Astrocyte (in vitro differentiated cells and primary cell): ENCODE data around the gene SCGB1C1. TPM values are rescaled to one million over a fixed set of nuclear protein-coding genes. Genes with fewer than 3 reads are reported as not detected.
"Not testable (repeated sequence)": the region's sequence is repeated elsewhere in the genome, so short reads cannot be mapped to it uniquely, and the experiment has no call there.

Experiments
- DNase-seq: peaks from one replicate; pipeline ENCODE4 v3.0.0-alpha.2; 2010; ENCODE audit warnings: low read depth
- FAIRE-seq: peaks from 2 replicates; lab custom pipeline; 2011; peaks lifted over from hg19 to GRCh38; lab: Jason Lieb, UNC
- H2AFZ ChIP-seq: 2 replicates; pipeline ENCODE4 v1.6.0; 2012; ENCODE audit warnings: low read depth, low read length, inconsistent platforms
- H3K27ac ChIP-seq: 2 replicates; pipeline ENCODE4 v1.5.1; 2011; ENCODE audit warnings: low read depth, low read length, inconsistent platforms
- H3K27me3 ChIP-seq: 2 replicates; pipeline ENCODE4 v1.6.0; 2011; ENCODE audit warnings: low read length, inconsistent platforms; ENCODE audit not compliant: insufficient read depth
- H3K36me3 ChIP-seq: 2 replicates; pipeline ENCODE4 v1.5.1; 2011; ENCODE audit warnings: low read length, inconsistent platforms; ENCODE audit not compliant: insufficient read depth
- H3K4me1 ChIP-seq: 2 replicates; pipeline ENCODE4 v1.5.1; 2011; ENCODE audit warnings: low read length, inconsistent platforms; ENCODE audit not compliant: insufficient read depth
- H3K4me2 ChIP-seq: 2 replicates; pipeline ENCODE4 v1.6.0; 2012; ENCODE audit warnings: low read length, inconsistent platforms
- H3K4me3 ChIP-seq: 2 replicates; pipeline ENCODE4 v1.5.1; 2011; ENCODE audit warnings: low read depth, mild to moderate bottlenecking, low read length, inconsistent platforms; ENCODE audit not compliant: insufficient read depth
- H3K79me2 ChIP-seq: 2 replicates; pipeline ENCODE4 v1.6.0; 2012; ENCODE audit warnings: mild to moderate bottlenecking, low read length, inconsistent platforms; ENCODE audit not compliant: insufficient read depth
- H3K9ac ChIP-seq: 2 replicates; pipeline ENCODE4 v1.6.0; 2012; ENCODE audit warnings: mild to moderate bottlenecking, low read length, inconsistent platforms
- H3K9me3 ChIP-seq: 2 replicates; pipeline ENCODE4 v1.5.1; 2012; ENCODE audit warnings: low read depth, mild to moderate bottlenecking, low read length, inconsistent platforms; ENCODE audit not compliant: insufficient read depth
- H4K20me1 ChIP-seq: 2 replicates; pipeline ENCODE4 v1.6.0; 2012; ENCODE audit warnings: low read length, inconsistent platforms; ENCODE audit not compliant: insufficient read depth
- H3K27ac Mint-ChIP-seq: one replicate; pipeline ENCODE4 v1.8.0; 2021; ENCODE audit warnings: mild to moderate bottlenecking, mixed read lengths; ENCODE audit not compliant: unreplicated experiment
- H3K27me3 Mint-ChIP-seq: one replicate; pipeline ENCODE4 v1.8.0; 2021; ENCODE audit warnings: low read depth, mixed read lengths; ENCODE audit not compliant: unreplicated experiment
- H3K36me3 Mint-ChIP-seq: one replicate; pipeline ENCODE4 v1.8.0; 2021; ENCODE audit warnings: low read depth, mixed read lengths; ENCODE audit not compliant: unreplicated experiment
- H3K4me1 Mint-ChIP-seq: one replicate; pipeline ENCODE4 v1.8.0; 2021; ENCODE audit warnings: low read depth, mixed read lengths; ENCODE audit not compliant: unreplicated experiment
- H3K4me3 Mint-ChIP-seq: one replicate; pipeline ENCODE4 v1.8.0; 2021; ENCODE audit warnings: mild to moderate bottlenecking, moderate library complexity, mixed read lengths; ENCODE audit not compliant: unreplicated experiment
- H3K9me3 Mint-ChIP-seq: one replicate; pipeline ENCODE4 v1.8.0; 2021; ENCODE audit warnings: mild to moderate bottlenecking, mixed read lengths; ENCODE audit not compliant: unreplicated experiment
- CTCF ChIP-seq: IDR thresholded peaks from 2 replicates; pipeline ENCODE4 v1.5.1; 2011; ENCODE audit warnings: low read depth, mild to moderate bottlenecking, inconsistent platforms, low read length, moderate library complexity; ENCODE audit not compliant: insufficient read depth
- EZH2 ChIP-seq: IDR thresholded peaks from 2 replicates; pipeline ENCODE4 v1.6.1; 2012; ENCODE audit warnings: mild to moderate bottlenecking, low read length, inconsistent platforms; ENCODE audit not compliant: insufficient read depth
- total RNA-seq: library from RNA; stranded (reverse); gene quantifications from 2 replicates; pipeline ENCODE4 v1.2.1, GENCODE V29; 2021

SCGB1C1 gene
- total RNA-seq, 1 donor from 2014 or later = not detected

GRCh38 chr11:218815-219593 lies 26.1 kb downstream of the SCGB1C1 start:
- no peaks in the 10 kb centered on the region for H3K27me3 ChIP-seq
- no peaks in the 10 kb centered on the region for H3K27me3 Mint-ChIP-seq
- no peaks in the 10 kb centered on the region for H3K9me3 Mint-ChIP-seq
- H3K9ac ChIP-seq = no peak overlapping the region
- peaks cover 20% of the 10 kb centered on the region for H3K36me3 ChIP-seq
- H3K9me3 ChIP-seq = no peaks in the 10 kb centered on the region
- peaks cover 3% of the 10 kb centered on the region for H3K79me2 ChIP-seq
- peaks cover 12% of the 10 kb centered on the region for H3K4me1 Mint-ChIP-seq
- H3K4me3 ChIP-seq = no peak overlapping the region
- H3K27ac Mint-ChIP-seq = peak overlapping the region; percentile 12
- no peaks in the 10 kb centered on the region for H3K4me1 ChIP-seq
- no peak overlapping the region for H3K4me3 Mint-ChIP-seq
- peaks cover 19% of the 10 kb centered on the region for H3K36me3 Mint-ChIP-seq
- no peak overlapping the region for H2AFZ ChIP-seq
- TF ChIP-seq CTCF = no peak
- no peak for TF ChIP-seq EZH2
- H3K4me2 ChIP-seq = no peak overlapping the region
- DNase-seq = no peak
- H4K20me1 ChIP-seq = peaks cover 24% of the 10 kb centered on the region
- no peak overlapping the region for H3K27ac ChIP-seq
- FAIRE-seq = no peak

GRCh38 chr11:220641-221215 lies 27.9 kb downstream of the SCGB1C1 start:
- not testable (repeated sequence) for H3K9me3 ChIP-seq, H3K79me2 ChIP-seq, H3K4me1 Mint-ChIP-seq, H3K4me3 Mint-ChIP-seq, H3K9ac ChIP-seq, H3K27ac Mint-ChIP-seq, H2AFZ ChIP-seq, H3K4me3 ChIP-seq, H3K27me3 Mint-ChIP-seq, H3K4me1 ChIP-seq, H4K20me1 ChIP-seq, H3K36me3 ChIP-seq, H3K4me2 ChIP-seq, H3K27me3 ChIP-seq, H3K9me3 Mint-ChIP-seq, H3K27ac ChIP-seq, DNase-seq
- peak; percentile 17 for FAIRE-seq
- peaks cover 13% of the 10 kb centered on the region for H3K36me3 Mint-ChIP-seq

GRCh38 chr11:221539-221938 lies 28.7 kb downstream of the SCGB1C1 start:
- H3K27me3 Mint-ChIP-seq = no peaks in the 10 kb centered on the region
- Histone ChIP-seq H3K4me3 (no peak overlapping the region), H3K4me2 (no peak overlapping the region), H3K27me3 (no peaks in the 10 kb centered on the region), H3K4me1 (no peaks in the 10 kb centered on the region), H3K79me2 (no peaks in the 10 kb centered on the region), H3K9me3 (no peaks in the 10 kb centered on the region), H3K9ac (no peak overlapping the region), H4K20me1 (no peaks in the 10 kb centered on the region), H3K36me3 (no peaks in the 10 kb centered on the region), H3K27ac (no peak overlapping the region), H2AFZ (no peak overlapping the region)
- H3K9me3 Mint-ChIP-seq = no peaks in the 10 kb centered on the region
- no peak for TF ChIP-seq EZH2
- no peak for TF ChIP-seq CTCF
- peaks cover 6% of the 10 kb centered on the region for H3K4me1 Mint-ChIP-seq
- H3K27ac Mint-ChIP-seq = no peak overlapping the region
- no peak overlapping the region for H3K4me3 Mint-ChIP-seq
- H3K36me3 Mint-ChIP-seq = peaks cover 11% of the 10 kb centered on the region
- FAIRE-seq (no peak), DNase-seq (no peak)
